Adrenal gland (tissue), 12 donors: ENCODE results near the gene TNFAIP8L1. TPM values are rescaled to one million over a fixed set of nuclear protein-coding genes. Genes with fewer than 3 reads are reported as not detected.

Experiments used
- DNase-seq, 7 donors: peaks; one replicate each; pipeline ENCODE4 v3.0.0-alpha.2; 2019 to 2020
- H3K27ac ChIP-seq, 5 donors: fragments of 200-600 bp; sonication (generic) in 4 of 5; 1 replicate in 3 of 5; 2 replicates in 2 of 5; pipeline versions ENCODE4 v1.5.1 to v1.8.0; 2016 to 2020; ENCODE audit warnings: mild to moderate bottlenecking in 1 of 5
- H3K27me3 ChIP-seq: fragments of 200-600 bp; 2 replicates; pipeline ENCODE4 v1.8.0; 2021
- H3K36me3 ChIP-seq, 2 donors: fragments of 200-600 bp; replicated peaks in 1 of 2; 1 replicate in 1 of 2; 2 replicates in 1 of 2; pipeline versions ENCODE4 v1.5.1 to v1.8.0; 2018 to 2022
- H3K4me1 ChIP-seq, 2 donors: fragments of 200-600 bp; replicated peaks in 1 of 2; 1 replicate in 1 of 2; 2 replicates in 1 of 2; pipeline versions ENCODE4 v1.5.1 to v1.8.0; 2018 to 2021
- H3K4me3 ChIP-seq, 4 donors: fragments of 200-600 bp; sonication (generic) in 3 of 4; one replicate each; pipeline ENCODE4 v1.5.1; 2016 to 2018
- H3K9me3 ChIP-seq, 3 donors: fragments of 200-600 bp; sonication (generic) in 1 of 3; replicated peaks in 1 of 3; 1 replicate in 2 of 3; 2 replicates in 1 of 3; pipeline versions ENCODE4 v1.5.1 to v1.8.0; 2016 to 2021
- POLR2A ChIP-seq, 2 donors: fragments of 450-650 bp; IDR thresholded peaks; one replicate each; pipeline ENCODE4 v1.6.1; 2017; ENCODE audit warnings: antibody characterized with exemption in 2 of 2, mild to moderate bottlenecking in 2 of 2, moderate library complexity in 1 of 2
- WGBS, 4 donors: extraction: QIAGEN DNeasy Blood & Tissue Kit in 2 of 4; methylation state at CpG; one replicate each; pipeline versions ENCODE4 v1.1.5 to v1.1.7; 2013 to 2017; 5-methylcytosine and 5-hydroxymethylcytosine counted together
- intact Hi-C, 2 donors: fragments of 100-400 bp; cut with DNase I; formaldehyde crosslinking; loops; one replicate each; pipeline versions ENCODE4 v1.14.1 to v1.15.0; 2022 to 2023
- polyA plus RNA-seq, 3 donors: library from polyadenylated mRNA; stranded (reverse); fragments of 200-250 nt in 2 of 3; fragments of 350-450 nt in 1 of 3; fragmentation: Illumina TruSeq in 1 of 3; extraction: RNeasy Lipid Tissue Mini Kit (QIAGEN cat#74804) in 1 of 3; gene quantifications; one replicate each; pipeline ENCODE4 v1.2.3, GENCODE V29; 2013 to 2014
- total RNA-seq, 9 donors: library from RNA; depleted of rRNA in 4 of 9; stranded (reverse); fragments of >200 nt in 4 of 9; fragments of 120-200 nt in 1 of 9; fragmentation: NEBNext Ultra II Directional in 1 of 9; extraction: Animal tissue kit (Norgen Biotek cat#: 25700) in 1 of 9; gene quantifications; one replicate each; pipeline versions ENCODE4 v1.1.0 to v1.2.4, GENCODE V29; 2013 to 2023
- TF ChIP-seq, protein P1 (sequence below), 6 experiments: fragments of 450-650 bp in 4 of 6; fragments of 200-600 bp in 2 of 6; sonication (generic) in 1 of 6; IDR thresholded peaks; 1 replicate in 5 of 6; 2 replicates in 1 of 6; pipeline versions ENCODE4 v1.5.1 to v1.8.0; 2016 to 2021; ENCODE audit warnings: antibody characterized with exemption in 6 of 6, mild to moderate bottlenecking in 2 of 6, moderate library complexity in 1 of 6
- donor health status: healthy with polysubstance abuse.
- donor health status: Bipolar disorder and iron deficiency.
- donor health status: DM: yes; HTN: yes; CAD: no.
- donor health status: DM: no; HTN: no; CAD: no.
- donor health status: DM: no; HTN: no; CAD: no.
- donor health status: DM: yes; HTN: yes; CAD: no.

Gene TNFAIP8L1
- total and polyA plus RNA-seq, 12 donors: 2.6 to 13.8 (median 5.5) TPM

GRCh38 chr19:4652075-4652474 is 12.8 kb downstream of the TNFAIP8L1 start:
- WGBS, 4 donors: 95 to 96% (median 96%) methylated on average over 43 to 44 of the region's 44 CpGs
- H3K4me1 ChIP-seq: no peaks in the 10 kb centered on the region
- intact Hi-C loops: no loop called here
- H3K36me3 ChIP-seq: peaks cover 0 to 8% of the 10 kb centered on the region in 2 donors
- H3K4me3 ChIP-seq: no peak overlapping the region
- no peaks in the 10 kb centered on the region for H3K27me3 ChIP-seq
- no peaks in the 10 kb centered on the region for H3K9me3 ChIP-seq
- TF ChIP-seq POLR2A (IDR thresholded peaks at IDR 0.05): no peak
- TF ChIP-seq, protein P1, sequence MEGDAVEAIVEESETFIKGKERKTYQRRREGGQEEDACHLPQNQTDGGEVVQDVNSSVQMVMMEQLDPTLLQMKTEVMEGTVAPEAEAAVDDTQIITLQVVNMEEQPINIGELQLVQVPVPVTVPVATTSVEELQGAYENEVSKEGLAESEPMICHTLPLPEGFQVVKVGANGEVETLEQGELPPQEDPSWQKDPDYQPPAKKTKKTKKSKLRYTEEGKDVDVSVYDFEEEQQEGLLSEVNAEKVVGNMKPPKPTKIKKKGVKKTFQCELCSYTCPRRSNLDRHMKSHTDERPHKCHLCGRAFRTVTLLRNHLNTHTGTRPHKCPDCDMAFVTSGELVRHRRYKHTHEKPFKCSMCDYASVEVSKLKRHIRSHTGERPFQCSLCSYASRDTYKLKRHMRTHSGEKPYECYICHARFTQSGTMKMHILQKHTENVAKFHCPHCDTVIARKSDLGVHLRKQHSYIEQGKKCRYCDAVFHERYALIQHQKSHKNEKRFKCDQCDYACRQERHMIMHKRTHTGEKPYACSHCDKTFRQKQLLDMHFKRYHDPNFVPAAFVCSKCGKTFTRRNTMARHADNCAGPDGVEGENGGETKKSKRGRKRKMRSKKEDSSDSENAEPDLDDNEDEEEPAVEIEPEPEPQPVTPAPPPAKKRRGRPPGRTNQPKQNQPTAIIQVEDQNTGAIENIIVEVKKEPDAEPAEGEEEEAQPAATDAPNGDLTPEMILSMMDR (IDR thresholded peaks at IDR 0.05): no peak
- H3K27ac ChIP-seq: no peak overlapping the region
- no peak for DNase-seq

DNA sequence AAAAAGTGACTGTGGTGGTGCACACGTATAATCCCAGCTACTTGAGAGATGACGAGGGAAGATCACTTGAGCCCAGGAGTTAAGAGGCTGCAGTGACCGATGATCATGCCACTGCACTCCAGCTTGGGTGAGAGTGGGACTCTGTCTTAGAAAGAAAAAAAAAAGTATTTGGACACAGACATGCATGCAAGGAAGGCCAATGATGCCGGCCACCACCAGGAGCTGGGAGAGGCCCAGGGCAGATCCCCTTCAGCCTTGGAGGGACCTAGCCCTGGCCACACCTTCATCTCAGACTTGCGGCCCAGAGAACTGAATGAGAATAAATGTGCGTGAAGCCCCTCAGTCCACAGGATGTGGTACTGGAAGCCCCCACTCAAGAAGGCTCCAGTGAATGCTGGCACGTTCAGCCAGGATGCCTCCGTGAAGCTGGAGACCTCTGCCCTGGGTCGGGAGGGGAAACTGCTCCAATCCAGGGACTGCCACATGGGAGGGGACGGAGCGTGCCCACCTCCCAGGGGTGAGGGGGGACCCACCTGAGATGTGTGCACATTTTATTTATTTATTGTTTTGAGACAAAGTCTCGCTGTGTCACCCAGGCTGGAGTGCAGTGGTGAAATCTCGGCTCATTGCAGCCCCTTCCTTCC is 14.6 kb downstream of the TNFAIP8L1 start:
- intact Hi-C loops: no loop called here
- H3K4me1 ChIP-seq: no peaks in the 10 kb centered on the region
- H3K27me3 ChIP-seq: no peaks in the 10 kb centered on the region
- peaks cover 0 to 26% of the 10 kb centered on the region in 2 donors for H3K36me3 ChIP-seq
- H3K27ac ChIP-seq: no peak overlapping the region
- 82 to 88% (median 85%) methylated on average over 12 to 13 of the region's 13 CpGs for WGBS, 4 donors
- no peak for DNase-seq
- H3K4me3 ChIP-seq: no peak overlapping the region
- TF ChIP-seq POLR2A (IDR thresholded peaks at IDR 0.05): no peak
- TF ChIP-seq, protein P1 (IDR thresholded peaks at IDR 0.05): no peak
- H3K9me3 ChIP-seq: no peaks in the 10 kb centered on the region

GRCh38 chr19:4654437-4655361 is 15.4 kb downstream of the TNFAIP8L1 start:
- no peak for DNase-seq
- peaks cover 0 to 34% of the 10 kb centered on the region in 2 donors for H3K36me3 ChIP-seq
- TF ChIP-seq, protein P1 (IDR thresholded peaks at IDR 0.05): no peak
- no peak for TF ChIP-seq POLR2A (IDR thresholded peaks at IDR 0.05)
- H3K4me1 ChIP-seq: no peaks in the 10 kb centered on the region
- 86 to 90% (median 88%) methylated on average over 24 to 27 of the region's 27 CpGs for WGBS, 4 donors
- H3K4me3 ChIP-seq: no peak overlapping the region
- no peaks in the 10 kb centered on the region for H3K27me3 ChIP-seq
- H3K9me3 ChIP-seq: no peaks in the 10 kb centered on the region
- no peak overlapping the region for H3K27ac ChIP-seq
- intact Hi-C loops: no loop called here

- Histone ChIP-seq H3K4me3 (no peak overlapping the region), H3K27me3 (no peaks in the 10 kb centered on the region), H3K9me3 (no peaks in the 10 kb centered on the region), H3K36me3 (peaks cover 0 to 43% of the 10 kb centered on the region in 2 donors), H3K4me1 (no peaks in the 10 kb centered on the region), H3K27ac (no peak overlapping the region)
- intact Hi-C loops: no loop called here
- DNase-seq: no peak
- 72 to 79% (median 75%) methylated on average over 4 to 8 of the region's 8 CpGs for WGBS, 4 donors
- TF ChIP-seq, protein P1 (IDR thresholded peaks at IDR 0.05): no peak
- TF ChIP-seq POLR2A (IDR thresholded peaks at IDR 0.05): no peak
Observed at GRCh38 chr19:4656102-4656501, 16.8 kb downstream of the TNFAIP8L1 start.
